OCI-LY1 (cell line): ENCODE measurements around the gene FAAH.

Experiments
- CTCF ChIP-seq: fragments of 200-600 bp; sonication (generic), shearing (Covaris generic); IDR thresholded peaks from 2 replicates; pipeline ENCODE4 v1.5.1; 2017; ENCODE audit warnings: mild to moderate bottlenecking, antibody characterized with exemption, low read length, moderate library complexity, mixed read lengths
- EZH2 ChIP-seq: fragments of 200-600 bp; sonication (generic), shearing (Covaris generic); IDR thresholded peaks from 2 replicates; pipeline ENCODE4 v1.8.0; 2017; ENCODE audit warnings: borderline replicate concordance, mixed run types, mild to moderate bottlenecking, antibody characterized with exemption, low read length, moderate library complexity, mixed read lengths

GRCh38 chr1:46405197-46405555, 11.1 kb downstream of the FAAH start:
- no peak for TF ChIP-seq CTCF
- no peak for TF ChIP-seq EZH2
